Activated naive CD4-positive, alpha-beta T cell treated with Interleukin-2 at 50 U/mL for 16 hours (primary cell): ENCODE measurements around the gene CHIA.

Experiments
- DNase-seq: peaks from one replicate; pipeline ENCODE4 v3.0.0-alpha.2; 2020

CHIA gene

DNA sequence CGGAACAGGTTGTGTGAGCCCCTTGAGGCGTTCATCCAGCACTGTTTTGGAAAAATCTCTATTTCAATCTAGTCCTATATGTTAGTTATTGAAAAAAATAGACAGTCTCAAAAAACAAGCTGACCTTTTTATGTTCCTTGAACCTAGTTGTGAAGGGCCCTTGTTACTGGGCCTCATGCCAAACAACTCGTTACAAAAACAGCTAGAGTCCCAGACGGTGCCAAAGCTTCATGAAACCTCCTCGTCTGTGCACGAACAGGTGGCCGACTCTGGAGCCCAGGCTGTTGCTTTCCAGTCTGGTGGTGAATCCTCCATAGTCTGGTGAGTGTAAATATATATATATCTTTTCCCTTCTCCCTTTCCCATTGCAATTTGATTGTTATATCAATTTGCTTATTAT is at the start of gene CHIA:
TSS of gene CHIA (plus strand) at position 222 of the 400 bp plus-strand sequence. CDS start 19,617 bp downstream, outside the sequence.
- DNase-seq: no peak

DNA sequence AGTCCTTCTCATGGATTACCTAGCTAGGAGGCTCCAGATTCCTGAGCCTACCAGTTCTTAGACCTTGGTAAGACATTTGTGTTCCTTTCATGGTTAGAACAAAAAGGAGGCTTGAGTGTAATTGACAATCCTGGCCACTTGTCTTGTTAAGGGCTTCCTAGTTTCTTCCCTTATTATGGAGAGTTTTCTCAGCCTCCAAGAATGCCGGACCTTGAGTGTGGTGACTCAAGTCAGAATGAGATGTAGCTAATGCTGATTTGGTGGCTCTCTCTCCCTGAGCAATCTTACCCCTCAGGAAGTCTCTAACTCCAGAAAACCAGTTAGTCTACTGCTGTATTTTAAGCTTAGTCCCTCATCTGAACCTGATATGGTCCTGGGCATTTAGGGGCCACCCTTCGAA is 48.9 kb upstream of the CHIA start:
- DNase-seq: no peak

DNA sequence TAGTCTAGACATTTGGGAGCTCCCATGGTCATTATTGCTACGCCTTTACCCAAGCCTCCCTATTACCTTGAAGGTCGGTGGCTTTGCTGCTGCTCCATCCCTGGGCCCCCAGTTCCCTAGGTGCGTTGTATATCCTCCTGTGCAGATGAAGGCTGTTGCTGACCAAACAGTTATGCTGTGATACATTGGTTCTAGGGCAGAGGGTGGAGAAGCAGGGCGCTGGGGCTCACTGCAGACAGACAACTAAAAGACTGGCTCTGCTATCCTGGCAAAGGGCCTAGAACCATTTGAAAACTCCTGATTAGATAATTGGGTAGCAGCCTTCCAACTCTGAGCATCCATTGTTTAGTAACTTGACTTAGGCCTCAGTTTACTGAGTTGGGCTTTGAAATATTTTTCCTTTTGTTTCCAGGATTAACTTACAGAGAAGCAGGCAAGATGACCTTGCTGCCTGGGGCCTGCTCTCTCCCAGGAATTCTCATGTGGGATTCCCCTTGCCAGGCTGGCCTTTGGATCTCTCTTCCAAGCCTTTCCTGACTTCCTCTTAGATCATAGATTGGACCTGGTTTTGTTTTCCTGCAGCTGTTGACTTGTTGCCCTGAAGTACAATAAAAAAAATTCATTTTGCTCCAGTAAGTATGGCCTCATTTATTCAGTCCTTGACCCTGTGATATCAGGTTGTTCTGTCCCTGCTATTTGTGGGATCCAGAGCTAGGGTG is 47.7 kb upstream of the CHIA start:
- no peak for DNase-seq

DNA sequence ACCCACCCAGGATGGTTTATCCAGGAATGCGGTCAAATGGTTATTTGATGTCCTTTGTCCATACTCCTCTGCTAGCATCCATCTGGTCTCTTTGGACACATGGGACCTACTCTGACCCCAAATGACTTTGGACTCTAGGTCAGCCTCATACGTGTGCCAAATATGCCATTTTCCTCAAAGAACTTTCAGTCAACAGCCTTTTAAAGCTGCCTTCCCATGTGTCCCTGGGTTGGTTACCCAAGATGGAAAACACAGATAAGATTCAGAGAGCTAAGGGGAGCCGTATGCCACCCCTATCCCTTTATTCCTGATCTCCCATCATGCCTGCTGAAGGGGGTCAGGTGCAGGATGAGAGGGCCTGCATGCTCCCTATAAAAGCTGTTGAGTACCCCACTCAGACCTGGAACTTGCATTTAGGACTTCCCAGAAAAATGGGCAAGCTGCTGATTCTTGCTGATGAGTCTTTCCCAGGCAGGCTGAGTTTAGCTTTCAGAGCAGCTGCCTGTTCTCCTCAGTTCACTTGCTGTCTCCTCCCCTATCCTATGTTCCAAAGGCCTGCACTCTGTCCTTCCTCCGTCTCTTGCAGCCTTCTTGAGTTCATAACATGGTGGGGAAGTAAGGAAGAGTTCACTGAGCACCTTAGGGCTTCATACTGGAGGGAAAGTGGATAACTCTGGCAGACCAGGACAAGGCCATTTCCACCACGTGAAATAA is 43.4 kb upstream of the CHIA start:
- DNase-seq: no peak

DNA sequence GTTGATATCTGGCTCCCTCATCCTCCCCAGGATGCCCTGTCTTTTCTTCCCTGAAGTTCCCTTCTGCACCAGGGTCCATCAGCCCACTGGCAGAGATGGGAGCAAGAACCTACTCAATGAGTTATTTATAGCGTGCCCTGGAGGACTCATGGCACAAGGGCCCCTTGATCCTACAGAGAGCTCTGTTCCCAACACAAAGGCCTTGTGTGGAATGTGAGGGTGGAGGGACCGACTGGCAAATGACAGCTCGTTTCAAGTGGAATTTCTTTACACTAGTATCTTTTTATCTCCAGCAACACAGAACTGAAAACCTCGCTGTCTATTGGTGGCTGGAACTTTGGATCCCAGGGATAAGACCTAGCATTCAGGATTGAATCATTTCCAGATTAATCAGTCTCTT is 40.7 kb upstream of the CHIA start:
- DNase-seq: no peak

DNA sequence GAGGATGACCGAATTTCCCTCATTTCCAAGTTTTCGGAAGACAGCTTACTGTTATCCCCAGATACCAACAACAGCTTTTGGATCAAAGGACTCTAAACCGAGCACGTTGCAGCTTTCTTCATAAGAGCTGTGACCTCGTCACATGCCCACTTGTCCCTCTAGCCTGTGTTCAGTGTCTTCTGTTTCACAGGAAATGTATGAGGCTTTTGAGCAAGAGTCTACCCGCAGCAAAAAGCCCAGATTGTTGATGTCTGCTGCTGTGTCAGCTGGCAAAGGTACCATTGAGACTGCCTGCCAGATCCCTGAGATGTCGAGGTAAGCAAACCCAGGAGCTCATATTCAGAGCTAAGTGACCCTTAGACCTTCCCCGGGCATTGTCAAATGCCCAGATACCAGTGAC is 39.1 kb upstream of the CHIA start:
- no peak for DNase-seq

DNA sequence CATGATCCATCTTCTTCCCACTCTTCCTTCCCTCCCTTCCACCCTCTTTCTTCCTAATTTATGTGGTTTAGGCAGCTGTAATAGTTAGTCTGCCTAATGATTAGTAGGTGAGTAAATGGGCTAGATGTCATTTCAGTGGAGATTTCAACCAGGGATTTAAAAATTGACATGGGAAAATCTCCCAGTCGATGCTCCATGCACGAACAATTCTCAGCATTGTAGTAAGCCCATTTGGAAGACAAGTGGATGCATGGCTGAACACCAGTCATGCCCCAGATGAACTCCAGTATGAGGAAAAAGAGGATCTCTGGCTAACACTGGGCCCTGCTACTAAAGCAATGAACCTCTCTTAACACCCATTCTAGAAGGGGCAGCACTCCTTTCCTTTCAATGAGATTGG is 37.9 kb upstream of the CHIA start:
- no peak for DNase-seq

DNA sequence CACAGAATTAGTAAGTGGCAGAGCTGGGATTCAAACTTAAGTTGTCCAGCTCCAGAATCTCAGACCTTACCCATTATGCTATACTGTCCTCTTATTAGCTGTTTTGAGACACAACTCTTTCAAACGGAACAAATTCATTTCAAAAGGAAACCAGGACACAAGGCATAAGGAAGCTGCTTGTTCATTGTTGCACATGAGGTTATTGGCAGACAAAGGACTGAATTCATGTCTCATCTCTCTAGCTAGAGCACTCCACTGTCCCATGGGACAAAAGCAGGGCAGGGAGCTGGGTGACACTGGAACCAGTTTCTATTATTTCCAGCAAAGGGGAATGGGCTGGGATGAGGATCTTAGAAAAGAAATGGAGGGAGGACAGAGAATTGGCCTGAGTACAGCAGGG is 36.8 kb upstream of the CHIA start:
- DNase-seq: no peak

DNA sequence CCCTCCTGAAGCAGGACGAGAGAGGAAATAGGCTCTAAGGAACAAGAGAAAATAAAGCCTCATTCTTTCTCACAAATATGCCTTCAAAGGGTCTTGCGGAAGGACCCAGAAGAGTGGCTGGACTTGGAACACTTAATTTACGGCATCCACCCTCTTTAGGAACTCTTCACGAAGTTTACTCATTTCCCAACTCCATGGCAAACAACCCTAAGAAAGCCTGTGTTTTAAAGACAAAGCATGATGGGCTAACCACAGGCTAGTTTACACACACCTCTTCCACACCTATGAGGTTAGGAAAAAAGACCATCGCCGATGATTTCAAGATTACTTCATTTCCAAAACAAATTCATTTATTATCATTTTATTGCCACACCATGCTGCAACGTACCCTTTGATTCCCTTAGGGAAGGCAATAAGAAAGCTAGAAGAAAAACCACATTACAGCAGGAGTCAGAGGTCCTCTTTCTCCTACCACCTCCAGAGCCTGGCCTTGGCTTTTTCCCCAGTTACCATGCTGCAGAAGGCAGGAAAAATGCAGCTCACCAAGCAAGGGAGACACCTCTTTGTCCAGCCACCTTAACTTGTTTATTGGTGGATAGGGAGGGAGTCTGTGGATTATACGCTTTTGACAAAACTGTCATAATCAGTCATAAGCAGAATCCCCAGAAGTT is 33.5 kb upstream of the CHIA start:
- DNase-seq: no peak

DNA sequence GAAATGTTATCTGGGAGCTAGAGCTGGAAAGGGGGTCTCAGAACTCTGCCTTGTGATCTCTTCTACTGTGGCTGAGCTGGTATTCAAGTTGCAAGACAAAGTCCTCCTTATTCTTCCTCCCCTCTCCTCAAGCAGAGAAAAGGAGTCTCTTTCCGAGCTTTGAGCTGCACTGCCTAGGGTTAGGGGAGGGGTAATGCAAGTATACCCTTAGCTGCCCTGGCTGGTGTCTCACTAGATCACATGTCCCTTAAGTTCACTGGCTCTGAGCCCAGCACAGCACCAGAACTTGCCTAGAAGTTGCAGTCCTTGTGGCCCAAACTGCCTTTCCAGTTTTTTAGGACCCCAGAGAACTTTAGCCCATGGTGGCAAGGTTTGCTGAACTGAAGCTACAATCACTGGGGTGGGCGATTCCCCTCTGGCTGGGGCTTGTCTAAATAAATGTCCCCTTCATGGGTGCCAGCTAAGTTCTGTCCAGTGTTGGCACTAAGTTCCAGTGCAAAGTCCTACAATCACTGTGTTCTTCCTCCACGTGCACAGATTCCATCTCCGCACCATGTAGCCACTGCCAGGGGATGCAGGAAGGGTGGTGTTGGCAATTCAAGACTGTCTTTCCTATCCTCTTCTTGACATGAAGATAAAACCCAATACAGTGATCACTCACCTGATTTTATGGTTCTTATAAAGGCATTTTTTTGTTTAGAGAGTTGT is 22.7 kb upstream of the CHIA start:
- no peak for DNase-seq

DNA sequence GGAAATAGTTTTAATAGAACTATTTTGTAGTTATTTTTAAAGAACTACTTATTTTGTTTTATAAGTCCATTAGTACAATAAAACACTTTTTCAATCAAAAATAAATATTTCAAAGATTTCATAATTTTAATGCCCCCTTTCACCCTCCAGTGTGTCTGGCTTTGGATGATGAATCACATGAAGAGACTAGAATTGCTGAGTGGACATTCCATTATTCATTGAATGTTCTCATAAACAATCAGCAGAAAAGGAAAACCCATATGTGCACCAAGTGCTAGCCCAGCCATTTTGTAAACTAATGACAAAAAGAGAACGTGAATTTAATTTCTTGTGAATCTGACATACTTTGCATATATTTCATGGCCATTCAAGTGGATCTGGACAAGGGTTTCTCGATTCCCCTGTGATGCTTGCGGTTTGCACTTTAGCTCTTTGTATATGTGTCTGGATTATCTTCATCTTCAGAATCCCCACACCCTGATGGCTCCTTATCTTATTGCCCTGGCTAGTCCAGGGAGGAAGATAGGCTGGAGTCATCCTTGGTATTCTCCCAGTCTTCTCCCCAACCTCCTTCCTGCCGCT is 20.7 kb upstream of the CHIA start:
- DNase-seq: no peak

DNA sequence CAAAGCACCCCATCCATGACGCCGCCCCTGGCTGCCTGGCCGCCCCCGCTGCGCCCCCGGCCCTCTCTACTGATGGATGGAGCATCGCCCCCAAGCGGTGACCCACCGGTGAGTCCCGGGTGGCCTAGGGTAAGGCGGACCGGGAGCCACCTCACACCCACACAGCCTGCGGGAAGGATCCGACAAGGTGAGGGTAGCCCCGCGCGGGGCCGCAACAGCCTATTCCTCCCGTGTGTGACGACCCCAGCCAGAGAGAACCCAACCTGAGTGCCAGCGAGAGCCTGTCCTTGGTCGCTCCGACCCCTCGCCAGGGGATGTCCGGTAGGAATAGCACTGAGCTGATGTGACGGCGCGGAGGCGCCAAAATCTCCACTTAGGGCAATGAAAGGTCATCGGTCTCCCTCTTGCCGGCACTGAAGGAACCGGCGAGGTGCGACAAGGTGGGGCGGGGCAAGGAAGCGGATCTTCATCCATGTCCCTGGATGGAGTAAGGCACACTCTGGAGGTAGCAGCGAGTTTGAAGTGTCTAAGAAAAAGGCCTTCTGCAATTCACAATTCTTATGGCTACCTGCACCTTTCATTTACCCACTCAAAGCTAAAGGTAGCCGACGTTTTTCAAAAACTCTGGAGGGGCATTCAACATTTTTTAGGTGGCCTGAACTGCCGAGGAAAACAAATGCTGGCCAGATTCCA is 19.7 kb upstream of the CHIA start:
- DNase-seq: no peak

DNA sequence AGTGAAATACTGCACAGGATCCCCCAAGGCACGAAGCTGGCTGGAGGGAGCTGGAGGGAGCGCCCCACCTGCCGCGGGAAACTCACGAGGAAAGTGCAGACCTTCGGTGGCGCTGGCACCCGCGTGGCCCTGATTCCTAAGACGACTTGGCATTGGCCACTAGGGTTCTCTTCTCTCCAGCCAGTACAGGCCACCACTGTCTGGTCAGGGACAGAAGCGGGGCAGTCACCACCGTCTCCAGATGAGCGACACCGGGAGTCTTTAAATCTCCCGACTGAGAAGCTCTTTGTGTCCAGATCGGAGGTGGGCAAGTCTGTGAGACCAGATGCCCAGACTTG is 19.2 kb upstream of the CHIA start:
- DNase-seq: no peak

DNA sequence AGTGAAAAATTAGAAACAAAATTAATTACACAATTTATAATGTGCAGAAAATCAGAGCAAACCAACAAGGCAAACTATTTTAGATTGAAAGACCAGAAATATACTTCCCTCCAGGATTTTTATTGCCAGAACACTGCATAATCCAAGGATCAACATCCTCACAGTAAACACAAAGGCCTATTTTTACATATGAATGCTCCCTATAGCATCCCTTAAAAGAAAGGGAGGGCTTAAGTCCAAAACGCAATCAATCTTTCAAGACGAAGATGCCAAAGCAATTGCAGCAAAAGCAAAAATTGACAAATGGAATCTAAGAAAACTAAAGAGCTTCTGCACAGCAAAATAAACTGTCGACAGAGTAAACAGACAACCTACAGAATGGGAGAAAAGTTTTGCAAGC is 18.6 kb upstream of the CHIA start:
- DNase-seq: no peak

DNA sequence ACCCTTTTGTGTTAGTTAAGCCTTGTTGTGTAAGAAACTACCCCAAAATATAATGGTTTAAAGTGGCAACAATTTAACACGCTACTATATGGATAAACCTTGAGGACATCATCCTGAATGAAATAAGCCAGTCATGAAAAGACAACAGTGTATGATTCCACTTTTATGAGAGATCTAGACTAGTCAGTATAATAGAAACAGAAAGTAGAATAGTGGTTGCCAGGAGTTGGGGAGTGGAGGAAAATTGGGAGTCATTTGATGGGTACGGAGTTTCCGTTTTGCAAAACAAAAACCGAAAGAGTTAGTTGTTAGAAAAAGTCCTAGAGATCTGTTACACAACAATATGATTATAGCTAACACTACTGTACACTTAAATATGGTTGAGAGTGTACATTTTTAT is 16.0 kb upstream of the CHIA start:
- peak; percentile 6 for DNase-seq

DNA sequence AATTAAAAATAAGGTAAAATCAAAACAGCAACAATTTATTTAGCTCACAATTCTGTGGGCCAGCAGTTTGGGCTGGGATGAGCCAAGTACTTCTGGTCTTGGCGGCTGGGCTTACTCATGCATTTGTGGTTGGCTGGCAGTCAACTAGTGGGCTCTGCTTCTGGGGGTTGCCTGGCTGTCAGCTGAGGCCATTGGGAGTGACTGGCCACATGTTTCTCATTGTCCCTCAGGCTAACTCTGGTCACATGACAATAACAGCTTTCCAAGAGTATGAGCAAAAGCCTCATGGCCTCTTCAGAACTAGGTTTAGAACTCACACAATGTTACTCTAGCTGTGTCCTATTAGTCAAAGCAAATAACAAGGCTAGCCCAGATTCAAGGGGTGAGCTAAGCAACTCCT is 15.6 kb upstream of the CHIA start:
- DNase-seq: peak; percentile 51

DNA sequence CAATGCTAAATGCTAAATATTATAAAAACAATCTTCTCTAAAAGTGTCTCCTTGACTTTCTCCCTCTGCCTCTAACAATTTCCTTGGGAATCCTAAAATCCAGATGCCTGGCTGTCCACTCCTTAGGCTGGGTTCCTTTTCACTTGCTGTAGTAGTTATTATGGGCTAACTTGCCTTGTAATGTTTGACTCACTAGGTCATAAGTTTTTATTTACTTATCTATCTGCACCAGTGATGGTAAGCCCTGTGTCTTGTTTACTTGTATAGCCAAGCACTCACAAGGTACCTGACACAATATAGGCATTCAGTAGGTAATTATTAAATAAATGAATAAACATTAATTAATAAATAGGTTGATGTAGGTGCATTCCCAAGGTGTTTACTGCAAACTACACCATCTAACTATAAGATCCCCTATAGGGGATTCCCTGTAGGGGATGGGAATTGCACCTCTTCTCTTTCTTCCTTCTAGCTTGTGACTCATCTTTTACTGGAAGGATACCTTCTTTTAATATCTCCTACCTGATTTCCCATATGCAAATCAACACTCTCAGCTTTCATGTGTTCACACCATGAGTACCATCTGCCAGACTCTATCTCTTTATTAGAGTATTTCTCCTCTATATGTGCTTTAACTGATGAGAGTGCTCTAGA is 14.7 kb upstream of the CHIA start:
- no peak for DNase-seq

DNA sequence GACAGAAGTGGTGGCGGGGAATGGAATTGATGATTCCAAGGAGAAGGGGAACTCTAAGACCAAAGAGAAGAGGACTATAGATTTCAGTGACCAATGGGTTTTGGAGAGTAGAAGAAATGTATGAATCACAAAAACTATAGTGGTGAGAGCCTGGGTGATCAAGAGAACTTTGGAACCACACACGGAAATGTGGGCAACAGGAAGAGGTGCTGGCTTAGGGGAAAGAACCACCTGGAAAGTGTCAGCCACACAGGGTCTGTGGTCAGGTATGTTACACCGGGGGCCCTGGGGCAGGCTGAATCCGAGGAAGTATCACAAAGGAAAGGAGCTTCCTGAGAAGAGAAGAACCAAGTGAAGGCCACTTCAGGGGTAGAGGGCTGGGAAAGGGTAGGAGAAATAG is 11.5 kb upstream of the CHIA start:
- no peak for DNase-seq

DNA sequence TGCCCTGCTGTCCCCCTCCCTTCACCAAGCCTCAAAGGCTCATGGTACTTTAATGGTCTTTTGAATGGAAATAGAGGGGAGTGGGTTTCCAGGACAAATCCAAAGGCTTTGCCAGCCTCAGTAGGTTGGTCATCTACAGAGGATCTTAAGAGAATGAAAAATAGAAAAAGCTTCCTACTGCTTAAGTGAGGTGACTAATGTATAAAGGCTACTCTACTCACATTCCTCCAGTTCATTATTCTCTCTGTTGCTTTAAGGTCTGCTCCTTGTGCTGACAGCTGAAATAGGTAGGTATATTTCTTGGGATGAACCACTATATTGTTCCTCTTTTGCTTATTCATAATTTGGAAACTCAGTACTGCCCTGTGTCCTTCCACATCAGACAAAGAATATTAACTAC is 10.4 kb upstream of the CHIA start:
- no peak for DNase-seq

DNA sequence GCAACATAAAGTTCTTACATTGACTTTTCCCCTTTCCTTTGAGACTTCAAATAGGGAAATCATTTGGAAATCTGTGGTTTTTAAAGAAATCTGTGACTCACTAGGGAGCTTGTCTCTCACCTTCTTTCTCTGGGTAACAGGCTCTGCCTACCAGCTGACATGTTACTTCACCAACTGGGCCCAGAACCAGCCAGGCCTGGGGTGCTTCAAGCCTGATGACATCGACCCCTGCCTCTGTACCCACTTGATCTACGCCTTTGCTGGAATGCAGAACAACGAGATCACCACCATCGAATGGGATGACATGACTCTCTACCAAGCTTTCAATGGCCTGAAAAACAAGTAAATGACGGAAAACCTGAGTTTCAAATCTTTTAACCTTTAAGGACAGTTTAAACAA is 9.2 kb upstream of the CHIA start:
- no peak for DNase-seq

DNA sequence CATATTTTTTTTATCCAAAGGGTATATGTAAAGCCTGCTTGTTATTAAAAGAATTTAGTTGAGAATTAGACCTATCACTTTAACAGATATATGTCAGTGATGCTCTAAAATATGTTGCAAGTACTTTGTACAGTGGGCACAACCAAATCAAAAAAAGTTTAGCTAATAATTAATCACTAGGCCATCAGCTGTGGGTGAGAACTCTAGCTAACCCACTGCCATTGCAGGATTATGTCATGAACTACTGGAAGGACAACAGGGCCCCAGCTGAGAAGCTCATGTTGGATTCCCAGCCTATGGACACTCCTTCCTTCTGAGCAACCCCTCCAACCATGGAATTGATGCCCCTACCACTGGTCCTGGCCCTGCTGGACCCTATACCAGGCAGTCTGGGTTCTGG is 6.8 kb upstream of the CHIA start:
- no peak for DNase-seq

DNA sequence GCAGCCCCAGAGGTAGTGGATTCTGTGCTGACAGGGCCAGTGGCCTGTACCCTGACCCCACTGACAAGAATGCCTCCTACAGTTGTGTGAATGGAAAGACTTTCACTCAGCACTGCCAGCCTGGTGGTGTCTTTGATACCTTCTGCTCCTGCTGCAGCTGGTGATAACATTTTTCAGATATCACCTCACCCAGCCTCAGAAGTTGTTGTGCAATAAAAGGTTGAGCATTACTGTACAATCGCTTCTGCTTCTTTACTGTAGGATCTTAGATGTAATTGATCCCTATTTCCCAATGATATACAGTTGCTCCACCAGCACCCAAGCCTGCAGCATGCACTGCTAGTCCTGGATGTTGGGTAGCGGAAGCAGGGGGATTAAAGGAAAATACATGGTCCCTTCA is 4.8 kb upstream of the CHIA start:
- DNase-seq: no peak
